ENCODE measurements around the gene E2F4.

GRCh38 chr16:67173323-67173722, 18.6 kb upstream of the E2F4 start:
- no peak for TF ChIP-seq POLR2AphosphoS5 (IDR thresholded peaks at IDR 0.05; ENCODE audit: low read depth, low read length)
- no peak for TF ChIP-seq POLR2A (IDR thresholded peaks at IDR 0.05; ENCODE audit: low read depth, low read length)
- TF ChIP-seq POU2F2 (IDR thresholded peaks at IDR 0.05; ENCODE audit: low read depth, low read length): no peak
- no peak for TF ChIP-seq SPI1 (IDR thresholded peaks at IDR 0.05; ENCODE audit: low read depth, low read length)
- TF ChIP-seq TAF1 (IDR thresholded peaks at IDR 0.05; ENCODE audit: low read depth, low read length): no peak
- no peak for TF ChIP-seq PAX5 (IDR thresholded peaks at IDR 0.05; ENCODE audit: insufficient read depth, low read length, severe bottlenecking)
